Caco-2 (cell line): ENCODE data around the gene LUM. TPM values are rescaled to one million over a fixed set of nuclear protein-coding genes. Genes with fewer than 3 reads are reported as not detected.

ENCODE experiments used
- BruUV-seq: library from RNA; stranded (reverse); fragments of 400-500 nt; replicated peaks from 2 replicates; lab custom pipeline; 2021; lab: Mats Ljungman, UMichigan
- CTCF ChIA-PET: fragments of 300-600 bp; sonication (Branson Sonifier 250); formaldehyde crosslinking; loops from one replicate; lab custom pipeline; 2022; ENCODE audit warnings: antibody characterized with exemption; lab: Charles Lee
- POLR2A ChIA-PET: fragments of 300-600 bp; sonication (Branson Sonifier 250); formaldehyde crosslinking; loops from one replicate; lab custom pipeline; 2022; ENCODE audit warnings: antibody characterized with exemption; lab: Charles Lee
- DNase-seq, 2 experiments: peaks; one replicate each; pipeline versions ENCODE4 v3.0.0 to v3.0.0-alpha.2; 2020 to 2022
- H3K27me3 ChIP-seq: replicated peaks from 2 replicates; pipeline ENCODE4 v1.6.0; 2011; ENCODE audit warnings: low read length; ENCODE audit not compliant: control insufficient read depth, insufficient read depth
- H3K36me3 ChIP-seq: 2 replicates; pipeline ENCODE4 v1.5.1; 2011; ENCODE audit warnings: low read length; ENCODE audit not compliant: control insufficient read depth, insufficient read depth
- H3K4me1 ChIP-seq: fragments of 250-450 bp; sonication (Bioruptor Pico); 2 replicates; pipeline ENCODE4 v1.5.1; 2020; ENCODE audit warnings: mild to moderate bottlenecking
- H3K4me3 ChIP-seq: 2 replicates; pipeline ENCODE4 v1.5.1; 2011; ENCODE audit warnings: low read depth, mild to moderate bottlenecking, control low read depth, low read length
- H3K9me3 ChIP-seq: fragments of 250-450 bp; sonication (Bioruptor Pico); 2 replicates; pipeline ENCODE4 v1.5.1; 2020; ENCODE audit warnings: mild to moderate bottlenecking, moderate library complexity
- H3K27ac Mint-ChIP-seq: one replicate; pipeline ENCODE4 v1.8.0; 2022; ENCODE audit warnings: mixed read lengths; ENCODE audit not compliant: unreplicated experiment
- H3K27me3 Mint-ChIP-seq: one replicate; pipeline ENCODE4 v1.8.0; 2022; ENCODE audit warnings: mixed read lengths; ENCODE audit not compliant: insufficient read depth, unreplicated experiment
- H3K36me3 Mint-ChIP-seq: one replicate; pipeline ENCODE4 v1.8.0; 2022; ENCODE audit warnings: mild to moderate bottlenecking, mixed read lengths; ENCODE audit not compliant: insufficient read depth, unreplicated experiment
- H3K4me1 Mint-ChIP-seq: one replicate; pipeline ENCODE4 v1.8.0; 2022; ENCODE audit warnings: low read depth, mixed read lengths; ENCODE audit not compliant: unreplicated experiment
- H3K4me3 Mint-ChIP-seq: one replicate; pipeline ENCODE4 v1.8.0; 2022; ENCODE audit warnings: mild to moderate bottlenecking, moderate library complexity, mixed read lengths; ENCODE audit not compliant: unreplicated experiment
- H3K9me3 Mint-ChIP-seq: one replicate; pipeline ENCODE4 v1.8.0; 2022; ENCODE audit warnings: mixed read lengths; ENCODE audit not compliant: unreplicated experiment
- intact Hi-C: fragments of 100-400 bp; cut with micrococcal nuclease; formaldehyde crosslinking; loops from one replicate; pipeline ENCODE4 v1.10.0; 2022; ENCODE audit not compliant: unreplicated experiment
- total RNA-seq: library from RNA; stranded (reverse); gene quantifications from 2 replicates; pipeline ENCODE4 v1.2.3, GENCODE V29; 2022
- TF ChIP-seq, protein P1 (sequence below), 2 experiments: fragments of 200-600 bp in 1 of 2; IDR thresholded peaks; 1 replicate in 1 of 2; 2 replicates in 1 of 2; pipeline versions ENCODE4 v1.5.1 to v1.8.0; 2011 to 2022; ENCODE audit warnings: antibody characterized with exemption in 1 of 2, control low read depth in 1 of 2, inconsistent platforms in 1 of 2, low read depth in 1 of 2, low read length in 1 of 2, mild to moderate bottlenecking in 1 of 2, moderate library complexity in 1 of 2; ENCODE audit not compliant: insufficient read depth in 1 of 2, severe bottlenecking in 1 of 2, unreplicated experiment in 1 of 2

The LUM gene
- total RNA-seq, 1 experiment from 2014 or later = 4.5 TPM

DNA sequence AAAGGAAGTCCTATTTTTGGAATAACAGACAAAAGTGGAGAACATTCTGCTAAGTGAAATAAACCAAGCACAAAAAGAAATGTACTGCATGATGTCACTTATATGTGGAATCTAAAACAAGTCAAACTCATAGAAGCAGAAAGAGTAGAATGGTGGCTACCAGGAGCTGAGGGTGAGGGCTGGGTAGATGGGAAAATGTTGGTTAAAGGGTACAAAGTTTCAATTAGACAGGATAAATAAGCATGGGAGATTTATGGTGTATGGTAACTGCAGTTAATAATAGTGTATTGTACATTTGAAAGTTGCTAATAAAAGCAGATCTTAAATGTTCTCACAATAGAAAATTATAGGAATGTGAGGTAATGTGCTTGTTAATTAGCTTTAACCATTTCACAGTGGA lies 12.8 kb downstream of the LUM start:
- H3K4me1 ChIP-seq = peaks cover 16% of the 10 kb centered on the region
- intact Hi-C loops = no loop called here
- Mint-ChIP-seq H3K27ac (no peak overlapping the region), H3K36me3 (no peaks in the 10 kb centered on the region), H3K4me1 (peaks cover 11% of the 10 kb centered on the region), H3K4me3 (no peak overlapping the region), H3K9me3 (peaks cover 22% of the 10 kb centered on the region), H3K27me3 (no peaks in the 10 kb centered on the region)
- H3K36me3 ChIP-seq = no peaks in the 10 kb centered on the region
- TF ChIP-seq, protein P1, sequence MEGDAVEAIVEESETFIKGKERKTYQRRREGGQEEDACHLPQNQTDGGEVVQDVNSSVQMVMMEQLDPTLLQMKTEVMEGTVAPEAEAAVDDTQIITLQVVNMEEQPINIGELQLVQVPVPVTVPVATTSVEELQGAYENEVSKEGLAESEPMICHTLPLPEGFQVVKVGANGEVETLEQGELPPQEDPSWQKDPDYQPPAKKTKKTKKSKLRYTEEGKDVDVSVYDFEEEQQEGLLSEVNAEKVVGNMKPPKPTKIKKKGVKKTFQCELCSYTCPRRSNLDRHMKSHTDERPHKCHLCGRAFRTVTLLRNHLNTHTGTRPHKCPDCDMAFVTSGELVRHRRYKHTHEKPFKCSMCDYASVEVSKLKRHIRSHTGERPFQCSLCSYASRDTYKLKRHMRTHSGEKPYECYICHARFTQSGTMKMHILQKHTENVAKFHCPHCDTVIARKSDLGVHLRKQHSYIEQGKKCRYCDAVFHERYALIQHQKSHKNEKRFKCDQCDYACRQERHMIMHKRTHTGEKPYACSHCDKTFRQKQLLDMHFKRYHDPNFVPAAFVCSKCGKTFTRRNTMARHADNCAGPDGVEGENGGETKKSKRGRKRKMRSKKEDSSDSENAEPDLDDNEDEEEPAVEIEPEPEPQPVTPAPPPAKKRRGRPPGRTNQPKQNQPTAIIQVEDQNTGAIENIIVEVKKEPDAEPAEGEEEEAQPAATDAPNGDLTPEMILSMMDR (IDR thresholded peaks at IDR 0.05; ENCODE audit: insufficient read depth in 1 of 2, low read depth in 1 of 2, low read length in 1 of 2, severe bottlenecking in 1 of 2, unreplicated experiment in 1 of 2) = no peak
- H3K4me3 ChIP-seq = no peak overlapping the region
- CTCF ChIA-PET = no interaction called here
- no peak for DNase-seq
- H3K27me3 ChIP-seq = no peaks in the 10 kb centered on the region
- BruUV-seq = no TSS peak
- H3K9me3 ChIP-seq = peaks cover 10% of the 10 kb centered on the region; the same call in 1 of the 2 replicates
- POLR2A ChIA-PET = no interaction called here

DNA sequence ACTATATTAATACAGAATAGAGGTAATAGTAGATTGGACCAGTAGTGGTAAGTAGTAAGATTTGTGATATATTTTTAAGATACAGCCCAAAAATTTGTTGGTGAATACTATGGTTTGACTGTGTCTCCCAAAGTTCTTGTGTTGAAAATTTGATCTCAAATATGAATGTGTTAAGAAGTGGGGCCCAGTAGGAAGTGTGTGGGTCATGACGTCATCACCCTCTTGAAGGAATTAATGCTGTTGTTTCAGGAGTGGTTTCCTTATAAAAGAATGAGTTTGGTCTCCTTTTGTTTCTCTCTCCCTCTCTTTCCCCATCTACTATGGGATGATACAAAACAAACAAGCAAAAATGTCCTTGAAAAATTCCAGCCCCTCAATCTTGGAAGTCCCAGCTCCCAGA lies 16.3 kb downstream of the LUM start:
- Histone ChIP-seq H3K27me3 (no peaks in the 10 kb centered on the region), H3K9me3 (peaks cover 10% of the 10 kb centered on the region; the same call in 1 of the 2 replicates), H3K36me3 (no peaks in the 10 kb centered on the region), H3K4me3 (no peak overlapping the region), H3K4me1 (peaks cover 16% of the 10 kb centered on the region)
- BruUV-seq = no TSS peak
- TF ChIP-seq, protein P1 (IDR thresholded peaks at IDR 0.05; ENCODE audit: insufficient read depth in 1 of 2, low read depth in 1 of 2, low read length in 1 of 2, severe bottlenecking in 1 of 2, unreplicated experiment in 1 of 2) = no peak
- DNase-seq = no peak
- Mint-ChIP-seq H3K9me3 (peaks cover 36% of the 10 kb centered on the region), H3K36me3 (no peaks in the 10 kb centered on the region), H3K27me3 (no peaks in the 10 kb centered on the region), H3K4me1 (peaks cover 10% of the 10 kb centered on the region), H3K27ac (no peak overlapping the region), H3K4me3 (no peak overlapping the region)
- intact Hi-C loops = no loop called here
- ChIA-PET POLR2A (no interaction called here), CTCF (no interaction called here)

DNA sequence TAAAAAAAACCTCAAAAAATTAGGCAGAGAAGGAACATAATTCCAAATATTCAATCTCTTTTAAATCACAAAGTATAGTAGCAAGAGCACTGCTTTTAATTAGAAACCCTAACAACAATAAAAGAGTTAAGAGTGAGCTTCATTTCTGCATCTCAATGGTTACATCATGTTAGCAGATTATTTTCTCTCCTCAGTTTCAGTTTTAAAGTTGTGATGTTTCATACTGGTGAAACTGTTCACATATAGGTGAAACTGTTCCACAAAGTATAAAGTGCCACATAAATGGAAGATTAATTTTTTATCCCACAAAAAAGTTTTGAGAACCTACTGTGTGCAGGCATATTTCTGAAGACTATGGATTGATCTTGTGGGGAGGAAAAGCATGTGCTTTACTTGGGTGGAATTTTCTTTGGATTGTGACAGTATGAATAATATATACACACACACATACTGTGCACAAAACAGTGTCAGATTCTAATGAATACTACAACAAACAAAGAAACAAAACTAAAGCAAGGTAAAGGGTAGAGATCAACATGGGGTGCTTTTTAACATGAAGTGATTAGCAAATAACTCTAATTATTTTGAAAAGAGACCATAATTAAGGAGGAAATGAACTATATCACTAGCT lies 17.1 kb downstream of the LUM start:
- H3K27ac Mint-ChIP-seq = no peak overlapping the region
- POLR2A ChIA-PET = no interaction called here
- H3K27me3 Mint-ChIP-seq = no peaks in the 10 kb centered on the region
- peaks cover 1% of the 10 kb centered on the region for H3K4me1 Mint-ChIP-seq
- H3K9me3 Mint-ChIP-seq = peaks cover 44% of the 10 kb centered on the region
- TF ChIP-seq, protein P1 (IDR thresholded peaks at IDR 0.05; ENCODE audit: insufficient read depth in 1 of 2, low read depth in 1 of 2, low read length in 1 of 2, severe bottlenecking in 1 of 2, unreplicated experiment in 1 of 2) = no peak
- CTCF ChIA-PET = no interaction called here
- Histone ChIP-seq H3K27me3 (no peaks in the 10 kb centered on the region), H3K9me3 (peaks cover 10% of the 10 kb centered on the region; the same call in 1 of the 2 replicates), H3K4me3 (no peak overlapping the region), H3K4me1 (peaks cover 8% of the 10 kb centered on the region), H3K36me3 (no peaks in the 10 kb centered on the region)
- no peak for DNase-seq
- no TSS peak for BruUV-seq
- H3K36me3 Mint-ChIP-seq = no peaks in the 10 kb centered on the region
- no peak overlapping the region for H3K4me3 Mint-ChIP-seq
- intact Hi-C loops = no loop called here
